OCI-LY3 (cell line): Measurements from ENCODE around the gene TMEM126B.
"Not testable (repeated sequence)": the region's sequence is repeated elsewhere in the genome, so short reads cannot be mapped to it uniquely, and the experiment has no call there.

Experiments used
- H2AFZ ChIP-seq: fragments of 200-600, 300-600 bp; shearing (Covaris generic); 2 replicates; pipeline ENCODE4 v1.6.0; 2014; ENCODE audit warnings: antibody characterized with exemption, low read depth, low read length
- H3K27ac ChIP-seq: fragments of 200-600, 300-600 bp; sonication (generic); 2 replicates; pipeline ENCODE4 v1.5.1; 2014; ENCODE audit warnings: mild to moderate bottlenecking, low read length, moderate library complexity, mixed read lengths
- H3K27me3 ChIP-seq: fragments of 200-600, 300-600 bp; sonication (generic); 2 replicates; pipeline ENCODE4 v1.6.1; 2014; ENCODE audit warnings: low read depth, low read length, mixed read lengths
- H3K36me3 ChIP-seq: fragments of 200-600, 300-600 bp; sonication (generic); replicated peaks from 2 replicates; pipeline ENCODE3; 2014; ENCODE audit warnings: low read depth, low read length, mixed read lengths
- H3K4me1 ChIP-seq: fragments of 300-600, 200-600 bp; sonication (generic); 2 replicates; pipeline ENCODE4 v1.6.1; 2014; ENCODE audit warnings: low read length, mixed read lengths
- H3K4me2 ChIP-seq: fragments of 200-600, 300-600 bp; sonication (generic); 2 replicates; pipeline ENCODE4 v1.6.1; 2014; ENCODE audit warnings: low read length, mixed read lengths
- H3K4me3 ChIP-seq: fragments of 300-600, 200-600 bp; sonication (generic); 2 replicates; pipeline ENCODE4 v1.5.1; 2014; ENCODE audit warnings: antibody characterized with exemption, mild to moderate bottlenecking, low read length, moderate library complexity
- H3K79me2 ChIP-seq: fragments of 300-600, 200-600 bp; shearing (Covaris generic); 2 replicates; pipeline ENCODE4 v1.6.1; 2014; ENCODE audit warnings: mild to moderate bottlenecking, low read length, mixed read lengths
- H3K9ac ChIP-seq: fragments of 300-600, 200-600 bp; shearing (Covaris generic); 2 replicates; pipeline ENCODE4 v1.6.0; 2014; ENCODE audit warnings: mild to moderate bottlenecking, low read length, moderate library complexity
- H3K9me3 ChIP-seq: fragments of 200-600, 300-600 bp; shearing (Covaris generic); 2 replicates; pipeline ENCODE4 v1.6.1; 2014; ENCODE audit warnings: low read length, mixed read lengths; ENCODE audit not compliant: insufficient read depth
- H4K20me1 ChIP-seq: fragments of 200-600, 300-600 bp; sonication (generic); 2 replicates; pipeline ENCODE4 v1.6.1; 2016; ENCODE audit warnings: low read length, mixed read lengths; ENCODE audit not compliant: insufficient read depth
- EZH2phosphoT487 ChIP-seq: fragments of 200-600 bp; shearing (Covaris generic); IDR thresholded peaks from 2 replicates; pipeline ENCODE4 v1.6.1; 2018; ENCODE audit warnings: antibody characterized with exemption, mixed run types, low read depth
- TF ChIP-seq, protein P1 (sequence below): fragments of 200-600, 300-600 bp; sonication (generic); IDR thresholded peaks from 2 replicates; pipeline ENCODE4 v1.5.1; 2014; ENCODE audit warnings: antibody characterized with exemption, low read length, low read depth

The TMEM126B gene

DNA sequence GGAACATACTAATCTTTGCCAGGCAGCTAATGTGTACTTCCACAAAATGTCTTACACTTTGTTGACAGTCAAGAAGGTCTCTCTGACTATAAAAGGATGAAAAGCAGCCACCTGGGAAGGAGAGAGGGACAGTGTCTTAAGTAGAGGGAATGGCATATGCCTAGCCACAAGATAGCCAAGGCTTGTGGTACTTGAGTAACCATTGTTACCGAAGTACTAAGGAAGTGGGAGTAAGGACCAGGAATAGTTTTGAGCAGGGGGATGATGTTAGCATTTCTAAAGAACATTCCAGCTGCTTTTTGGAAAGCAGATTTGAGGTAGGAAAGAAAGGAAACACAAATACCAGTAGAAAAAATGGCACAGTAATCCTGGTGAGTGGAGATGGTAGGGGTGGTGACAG is 22.7 kb downstream of the TMEM126B start:
- no peak for TF ChIP-seq EZH2phosphoT487
- TF ChIP-seq, protein P1, sequence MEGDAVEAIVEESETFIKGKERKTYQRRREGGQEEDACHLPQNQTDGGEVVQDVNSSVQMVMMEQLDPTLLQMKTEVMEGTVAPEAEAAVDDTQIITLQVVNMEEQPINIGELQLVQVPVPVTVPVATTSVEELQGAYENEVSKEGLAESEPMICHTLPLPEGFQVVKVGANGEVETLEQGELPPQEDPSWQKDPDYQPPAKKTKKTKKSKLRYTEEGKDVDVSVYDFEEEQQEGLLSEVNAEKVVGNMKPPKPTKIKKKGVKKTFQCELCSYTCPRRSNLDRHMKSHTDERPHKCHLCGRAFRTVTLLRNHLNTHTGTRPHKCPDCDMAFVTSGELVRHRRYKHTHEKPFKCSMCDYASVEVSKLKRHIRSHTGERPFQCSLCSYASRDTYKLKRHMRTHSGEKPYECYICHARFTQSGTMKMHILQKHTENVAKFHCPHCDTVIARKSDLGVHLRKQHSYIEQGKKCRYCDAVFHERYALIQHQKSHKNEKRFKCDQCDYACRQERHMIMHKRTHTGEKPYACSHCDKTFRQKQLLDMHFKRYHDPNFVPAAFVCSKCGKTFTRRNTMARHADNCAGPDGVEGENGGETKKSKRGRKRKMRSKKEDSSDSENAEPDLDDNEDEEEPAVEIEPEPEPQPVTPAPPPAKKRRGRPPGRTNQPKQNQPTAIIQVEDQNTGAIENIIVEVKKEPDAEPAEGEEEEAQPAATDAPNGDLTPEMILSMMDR, result no peak
- Histone ChIP-seq H3K27ac (no peak overlapping the region), H3K36me3 (peaks cover 23% of the 10 kb centered on the region)

DNA sequence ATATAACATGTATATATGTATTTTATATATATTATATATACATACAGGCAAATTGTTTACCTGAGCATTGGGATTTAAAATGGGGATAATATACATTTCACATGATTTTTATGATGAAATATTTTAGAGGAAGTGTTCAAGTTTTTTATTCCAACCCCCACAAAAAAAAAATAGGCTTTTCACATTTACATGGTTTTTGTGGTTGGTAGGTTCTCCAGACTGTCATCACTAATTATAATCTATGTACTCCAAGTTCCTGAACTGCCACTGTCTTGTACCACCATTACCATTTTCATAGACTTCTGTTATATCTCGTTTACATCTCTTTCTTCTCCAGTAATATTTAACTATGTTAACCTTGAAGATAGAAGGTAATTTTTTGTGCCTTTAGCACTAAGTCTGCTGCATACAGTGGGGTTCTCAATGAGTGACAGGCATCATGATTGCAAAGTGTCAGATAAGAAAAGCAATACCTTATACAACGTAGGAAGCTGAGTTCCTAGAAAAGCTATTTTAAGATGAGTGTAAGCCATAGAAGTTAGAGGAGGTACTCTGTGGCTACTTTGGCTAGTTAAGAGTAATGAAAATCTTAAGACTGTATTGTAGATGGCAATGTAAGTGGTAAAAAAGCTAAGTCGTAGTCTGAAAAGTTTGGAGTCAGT is 24.5 kb downstream of the TMEM126B start:
- peaks cover 15% of the 10 kb centered on the region for H3K4me1 ChIP-seq
- peaks cover 12% of the 10 kb centered on the region for H4K20me1 ChIP-seq
- H3K9me3 ChIP-seq, result no peaks in the 10 kb centered on the region
- no peak overlapping the region for H3K9ac ChIP-seq
- no peak overlapping the region for H2AFZ ChIP-seq
- no peak overlapping the region for H3K27ac ChIP-seq
- no peak overlapping the region for H3K4me2 ChIP-seq
- TF ChIP-seq, protein P1, result no peak
- TF ChIP-seq EZH2phosphoT487, result no peak
- peaks cover 71% of the 10 kb centered on the region for H3K79me2 ChIP-seq
- H3K36me3 ChIP-seq, result peaks cover 40% of the 10 kb centered on the region
- H3K4me3 ChIP-seq, result no peak overlapping the region
- no peaks in the 10 kb centered on the region for H3K27me3 ChIP-seq

More for the DNA sequence above, 22.7 kb downstream of the TMEM126B start:
- H3K9ac ChIP-seq, result no peak overlapping the region
- no peaks in the 10 kb centered on the region for H3K27me3 ChIP-seq
- H3K4me2 ChIP-seq, result no peak overlapping the region
- peaks cover 54% of the 10 kb centered on the region for H3K79me2 ChIP-seq
- H4K20me1 ChIP-seq, result peaks cover 8% of the 10 kb centered on the region
- H2AFZ ChIP-seq, result no peak overlapping the region
- H3K4me1 ChIP-seq, result peaks cover 19% of the 10 kb centered on the region
- H3K4me3 ChIP-seq, result no peak overlapping the region
- no peaks in the 10 kb centered on the region for H3K9me3 ChIP-seq

DNA sequence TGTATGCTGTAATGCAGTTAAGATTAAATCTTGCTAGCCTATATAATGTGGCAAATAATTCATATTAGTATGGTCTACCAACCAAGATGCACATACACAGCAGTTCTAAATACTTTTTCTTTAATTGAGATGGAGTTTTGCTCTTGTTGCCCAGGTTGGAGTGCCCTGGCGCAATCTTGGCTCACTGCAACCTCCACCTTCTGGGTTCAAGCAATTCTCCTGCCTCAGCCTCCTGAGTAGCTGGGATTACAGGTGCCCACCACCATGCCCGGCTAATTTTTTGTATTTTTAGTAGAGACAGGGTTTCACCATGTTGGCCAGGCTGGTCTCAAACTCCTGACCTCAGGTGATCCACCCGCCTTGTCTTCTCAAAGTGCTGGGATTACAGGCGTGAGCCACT is 25.9 kb downstream of the TMEM126B start:
- not testable (repeated sequence) for H3K9me3 ChIP-seq, H3K27ac ChIP-seq, H3K4me2 ChIP-seq, H2AFZ ChIP-seq, H3K9ac ChIP-seq, H3K27me3 ChIP-seq, H3K4me1 ChIP-seq, H3K4me3 ChIP-seq
- peaks cover 21% of the 10 kb centered on the region for H4K20me1 ChIP-seq
- peaks cover 49% of the 10 kb centered on the region for H3K36me3 ChIP-seq
- peaks cover 71% of the 10 kb centered on the region for H3K79me2 ChIP-seq

DNA sequence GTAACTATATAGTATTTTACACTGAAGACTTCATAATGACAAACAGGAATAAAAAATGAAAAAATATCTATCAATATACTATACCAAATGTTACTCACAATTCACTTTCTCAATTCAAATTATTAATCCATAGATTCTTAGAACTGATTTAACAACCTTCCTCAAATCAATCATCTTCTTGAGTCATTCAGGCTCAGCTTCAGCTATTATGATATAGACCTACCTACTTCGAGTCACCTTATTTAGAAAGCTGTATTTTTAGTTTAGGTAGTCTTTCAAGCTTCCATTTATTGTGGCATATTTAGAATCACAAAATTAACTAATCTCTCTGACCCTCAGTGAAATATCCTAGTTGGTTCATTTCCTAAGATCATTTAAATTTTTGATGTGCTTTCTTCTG is 28.4 kb downstream of the TMEM126B start:
- Histone ChIP-seq H4K20me1 (peaks cover 44% of the 10 kb centered on the region), H3K27ac (no peak overlapping the region), H3K4me1 (peaks cover 18% of the 10 kb centered on the region), H3K4me2 (no peak overlapping the region), H3K9ac (no peak overlapping the region), H3K36me3 (peaks cover 69% of the 10 kb centered on the region), H3K79me2 (peaks cover 82% of the 10 kb centered on the region), H3K4me3 (no peak overlapping the region), H2AFZ (no peak overlapping the region), H3K27me3 (no peaks in the 10 kb centered on the region), H3K9me3 (no peaks in the 10 kb centered on the region)
- TF ChIP-seq, protein P1, result no peak
- TF ChIP-seq EZH2phosphoT487, result no peak
